ENCODE results near the gene CDHR3. TPM values are rescaled to one million over a fixed set of nuclear protein-coding genes. Genes with fewer than 3 reads are reported as not detected.

CDHR3 gene
- total RNA-seq, 1 experiment from 2014 or later, result 8.7 TPM

DNA sequence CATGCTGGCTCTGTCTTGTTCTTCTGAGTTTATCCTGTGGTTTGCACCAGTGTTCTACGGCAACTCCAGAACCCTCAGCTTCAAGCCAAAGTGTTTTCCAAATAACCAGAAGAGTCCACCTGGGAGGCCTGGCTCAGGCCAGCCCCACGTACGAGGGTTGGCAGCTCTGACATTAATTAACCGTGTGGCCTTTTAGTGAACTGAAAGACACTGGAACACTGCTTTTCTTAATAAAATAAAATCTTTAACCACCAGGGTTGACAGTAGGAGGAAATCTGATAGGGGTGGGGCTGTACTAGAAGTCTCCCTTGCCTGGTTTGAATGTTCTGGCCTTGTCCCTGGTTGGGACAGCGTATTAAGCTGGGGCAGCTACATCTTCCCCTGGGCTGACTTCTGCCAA, 84.1 kb downstream of the CDHR3 start:
- intact Hi-C loops (cut with micrococcal nuclease; ENCODE audit: unreplicated experiment), result no loop called here
- Histone ChIP-seq H3K36me3 (ENCODE audit: low read depth) (no peaks in the 10 kb centered on the region), H3K9me2 (ENCODE audit: insufficient read depth) (no peaks in the 10 kb centered on the region), H2AFZ (no peak overlapping the region), H4K20me1 (ENCODE audit: insufficient read depth) (no peaks in the 10 kb centered on the region), H3K27ac (no peak overlapping the region), H3K79me2 (ENCODE audit: low read depth) (no peaks in the 10 kb centered on the region), H3K4me3 (no peak overlapping the region), H3K9me3 (ENCODE audit: insufficient read depth, low read depth) (no peaks in the 10 kb centered on the region), H3K27me3 (ENCODE audit: insufficient read depth, low read depth) (0 out of 2 replicates have a peak, but pooled peaks cover 7% of the 10 kb centered on the region), H3K4me2 (no peak overlapping the region), H3F3A (ENCODE audit: insufficient read depth, low read depth) (no peaks in the 10 kb centered on the region), H3K4me1 (replicated peaks; ENCODE audit: insufficient read depth) (peaks cover 5% of the 10 kb centered on the region; the same call in 1 of the 2 replicates)
- ChIA-PET CTCF (interaction anchor here (1.3 kb wide), 1 partner anchor 106 kb away, joined by 3 read pairs; no protein-coding TSS in a partner anchor), POLR2A (ENCODE audit: unreplicated experiment) (no interaction called here)
- DNase-seq, result no peak
- TF ChIP-seq, protein P1, sequence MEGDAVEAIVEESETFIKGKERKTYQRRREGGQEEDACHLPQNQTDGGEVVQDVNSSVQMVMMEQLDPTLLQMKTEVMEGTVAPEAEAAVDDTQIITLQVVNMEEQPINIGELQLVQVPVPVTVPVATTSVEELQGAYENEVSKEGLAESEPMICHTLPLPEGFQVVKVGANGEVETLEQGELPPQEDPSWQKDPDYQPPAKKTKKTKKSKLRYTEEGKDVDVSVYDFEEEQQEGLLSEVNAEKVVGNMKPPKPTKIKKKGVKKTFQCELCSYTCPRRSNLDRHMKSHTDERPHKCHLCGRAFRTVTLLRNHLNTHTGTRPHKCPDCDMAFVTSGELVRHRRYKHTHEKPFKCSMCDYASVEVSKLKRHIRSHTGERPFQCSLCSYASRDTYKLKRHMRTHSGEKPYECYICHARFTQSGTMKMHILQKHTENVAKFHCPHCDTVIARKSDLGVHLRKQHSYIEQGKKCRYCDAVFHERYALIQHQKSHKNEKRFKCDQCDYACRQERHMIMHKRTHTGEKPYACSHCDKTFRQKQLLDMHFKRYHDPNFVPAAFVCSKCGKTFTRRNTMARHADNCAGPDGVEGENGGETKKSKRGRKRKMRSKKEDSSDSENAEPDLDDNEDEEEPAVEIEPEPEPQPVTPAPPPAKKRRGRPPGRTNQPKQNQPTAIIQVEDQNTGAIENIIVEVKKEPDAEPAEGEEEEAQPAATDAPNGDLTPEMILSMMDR (conservative IDR thresholded peaks at IDR 0.05), result no peak
- TF ChIP-seq EZH2 (IDR thresholded peaks at IDR 0.05; ENCODE audit: low read depth), result no peak
- no TSS peak for BruUV-seq (replicated peaks)

GRCh38 chr7:106047818-106048705, 85.0 kb downstream of the CDHR3 start:
- no TSS peak for BruUV-seq (replicated peaks)
- ChIA-PET CTCF (interaction anchor here (1.3 kb wide), 1 partner anchor 105 kb away, joined by 3 read pairs; no protein-coding TSS in a partner anchor), POLR2A (ENCODE audit: unreplicated experiment) (no interaction called here)
- TF ChIP-seq, protein P1 (conservative IDR thresholded peaks at IDR 0.05), result no peak
- no peak for TF ChIP-seq EZH2 (IDR thresholded peaks at IDR 0.05; ENCODE audit: low read depth)
- Histone ChIP-seq H3K9me3 (ENCODE audit: insufficient read depth, low read depth) (no peaks in the 10 kb centered on the region), H3K9me2 (ENCODE audit: insufficient read depth) (no peaks in the 10 kb centered on the region), H3K79me2 (ENCODE audit: low read depth) (no peaks in the 10 kb centered on the region), H3K4me2 (no peak overlapping the region), H3K4me3 (no peak overlapping the region), H3K27me3 (ENCODE audit: insufficient read depth, low read depth) (0 out of 2 replicates have a peak, but pooled peaks cover 7% of the 10 kb centered on the region), H2AFZ (no peak overlapping the region), H3K27ac (no peak overlapping the region), H3F3A (ENCODE audit: insufficient read depth, low read depth) (no peaks in the 10 kb centered on the region), H3K36me3 (ENCODE audit: low read depth) (no peaks in the 10 kb centered on the region), H3K4me1 (replicated peaks; ENCODE audit: insufficient read depth) (no peaks in the 10 kb centered on the region), H4K20me1 (ENCODE audit: insufficient read depth) (no peaks in the 10 kb centered on the region)
- intact Hi-C loops (cut with micrococcal nuclease; ENCODE audit: unreplicated experiment), result no loop called here
- DNase-seq, result no peak

GRCh38 chr7:106048706-106049020, 85.6 kb downstream of the CDHR3 start:
- no peak overlapping the region for H3K4me3 ChIP-seq
- ChIA-PET CTCF (interaction anchor here (1.3 kb wide), 1 partner anchor 104 kb away, joined by 3 read pairs; no protein-coding TSS in a partner anchor), POLR2A (ENCODE audit: unreplicated experiment) (no interaction called here)
- no peak for DNase-seq
- H3F3A ChIP-seq (ENCODE audit: insufficient read depth, low read depth), result no peaks in the 10 kb centered on the region
- no TSS peak for BruUV-seq (replicated peaks)
- H3K9me3 ChIP-seq (ENCODE audit: insufficient read depth, low read depth), result no peaks in the 10 kb centered on the region
- H2AFZ ChIP-seq, result no peak overlapping the region
- H4K20me1 ChIP-seq (ENCODE audit: insufficient read depth), result no peaks in the 10 kb centered on the region
- no peaks in the 10 kb centered on the region for H3K4me1 ChIP-seq (replicated peaks; ENCODE audit: insufficient read depth)
- H3K27ac ChIP-seq, result no peak overlapping the region
- H3K36me3 ChIP-seq (ENCODE audit: low read depth), result no peaks in the 10 kb centered on the region
- intact Hi-C loops (cut with micrococcal nuclease; ENCODE audit: unreplicated experiment), result no loop called here
- TF ChIP-seq, protein P1 (conservative IDR thresholded peaks at IDR 0.05), result no peak
- TF ChIP-seq EZH2 (IDR thresholded peaks at IDR 0.05; ENCODE audit: low read depth), result no peak
- H3K79me2 ChIP-seq (ENCODE audit: low read depth), result no peaks in the 10 kb centered on the region
- H3K9me2 ChIP-seq (ENCODE audit: insufficient read depth), result no peaks in the 10 kb centered on the region
- H3K4me2 ChIP-seq, result no peak overlapping the region
- 0 out of 2 replicates have a peak, but pooled peaks cover 7% of the 10 kb centered on the region for H3K27me3 ChIP-seq (ENCODE audit: insufficient read depth, low read depth)
